Measurements from ENCODE around the gene RNF126.
"Not testable (repeated sequence)": the region's sequence is repeated elsewhere in the genome, so short reads cannot be mapped to it uniquely, and the experiment has no call there.

Gene RNF126

GRCh38 chr19:646779-647565 lies 16.0 kb downstream of the RNF126 start:
- DNase-seq (ENCODE audit: low read depth in 2 of 2), result no peak

GRCh38 chr19:645912-646778 lies 16.9 kb downstream of the RNF126 start:
- no peak for DNase-seq (ENCODE audit: low read depth in 2 of 2)

GRCh38 chr19:644789-645188 lies 18.2 kb downstream of the RNF126 start:
- DNase-seq (ENCODE audit: low read depth in 2 of 2), result no peak

GRCh38 chr19:644363-644762 lies 18.7 kb downstream of the RNF126 start:
- no peak for DNase-seq (ENCODE audit: low read depth in 2 of 2)

- DNase-seq (ENCODE audit: low read depth in 2 of 2), result no peak
Observed at GRCh38 chr19:643736-644135, 19.3 kb downstream of the RNF126 start.

- no peak for DNase-seq (ENCODE audit: low read depth in 2 of 2)
Observed at GRCh38 chr19:642767-643727, 20.0 kb downstream of the RNF126 start.

- no peak for DNase-seq (ENCODE audit: low read depth in 2 of 2)
Observed at GRCh38 chr19:641702-642101, 21.3 kb downstream of the RNF126 start.

GRCh38 chr19:640606-641189 lies 22.3 kb downstream of the RNF126 start:
- no peak for DNase-seq (ENCODE audit: low read depth in 2 of 2)

- DNase-seq (ENCODE audit: low read depth in 2 of 2), result no peak
Observed at GRCh38 chr19:640161-640558, 22.9 kb downstream of the RNF126 start.

- DNase-seq (ENCODE audit: low read depth in 2 of 2), result peak; percentile 47 to 54
Observed at GRCh38 chr19:639253-640160, 23.5 kb downstream of the RNF126 start, which contains the start of gene FGF22. TSS of gene FGF22 (plus strand) at chr19:639879. CDS start at chr19:639926, 47 bp downstream.

GRCh38 chr19:638906-639252 lies 24.1 kb downstream of the RNF126 start:
- DNase-seq (ENCODE audit: low read depth in 2 of 2), result no peak

GRCh38 chr19:634975-635652 lies 27.9 kb downstream of the RNF126 start:
- DNase-seq (ENCODE audit: low read depth in 2 of 2), result no peak

- no peak for DNase-seq (ENCODE audit: low read depth in 2 of 2)
Observed at GRCh38 chr19:633786-634639, 29.0 kb downstream of the RNF126 start.

- DNase-seq (ENCODE audit: low read depth in 2 of 2), result peak; percentile 95
Observed at GRCh38 chr19:633068-633785, 29.8 kb downstream of the RNF126 start, which contains the start of gene POLRMT. TSS of gene POLRMT (minus strand) at chr19:633537. CDS start at chr19:633512, 25 bp downstream.

- DNase-seq (ENCODE audit: low read depth in 2 of 2), result no peak
Observed at GRCh38 chr19:632579-633067, 30.4 kb downstream of the RNF126 start.

- no peak for DNase-seq (ENCODE audit: low read depth in 2 of 2)
Observed at GRCh38 chr19:629961-630714, 32.9 kb downstream of the RNF126 start.

- DNase-seq (ENCODE audit: low read depth in 2 of 2), result not testable (repeated sequence)
Observed at GRCh38 chr19:629515-629914, 33.5 kb downstream of the RNF126 start.
